IMR-90 (cell line): ENCODE measurements around the gene TSPEAR. TPM values are rescaled to one million over a fixed set of nuclear protein-coding genes. Genes with fewer than 3 reads are reported as not detected.

Experiments
- ATAC-seq: fragments of 200-7000 bp; cut with Tn5 transposase; 2 replicates; pipeline ENCODE4 v1.9.1; 2020; ENCODE audit warnings: low read depth, mild to moderate bottlenecking, moderate library complexity
- BruUV-seq: library from RNA; stranded (reverse); fragments of 400-500 nt; replicated peaks from 2 replicates; lab custom pipeline; 2021; lab: Mats Ljungman, UMichigan
- CTCF ChIA-PET: fragments of 300-600 bp; formaldehyde crosslinking; extraction: SDS; loops from one replicate; lab custom pipeline; 2021; ENCODE audit warnings: antibody characterized with exemption; lab: Yijun Ruan, JAX
- POLR2A ChIA-PET: fragments of 300-600 bp; sonication (Branson Sonifier 250); formaldehyde crosslinking; loops from one replicate; lab custom pipeline; 2022; ENCODE audit warnings: antibody characterized with exemption; ENCODE audit not compliant: unreplicated experiment; lab: Charles Lee
- DNase-seq: peaks from one replicate; pipeline ENCODE4 v3.0.0; 2013
- H2AFZ ChIP-seq: replicated peaks from 2 replicates; pipeline ENCODE3; 2013; ENCODE audit warnings: low read length, mild to moderate bottlenecking; ENCODE audit not compliant: poor library complexity
- H2AK5ac ChIP-seq: 2 replicates; pipeline ENCODE4 v1.6.1; 2013; ENCODE audit warnings: low read depth, low read length, inconsistent platforms
- H2AK9ac ChIP-seq: replicated peaks from 2 replicates; pipeline ENCODE3; 2013; ENCODE audit warnings: mild to moderate bottlenecking, low read depth, low read length, moderate library complexity; ENCODE audit not compliant: poor library complexity
- H2BK120ac ChIP-seq: 2 replicates; pipeline ENCODE4 v1.6.1; 2013; ENCODE audit warnings: low read depth, low read length, inconsistent platforms
- H2BK15ac ChIP-seq: 3 replicates; pipeline ENCODE4 v1.6.1; 2013; ENCODE audit warnings: low read depth, low read length, inconsistent platforms
- H2BK20ac ChIP-seq: 2 replicates; pipeline ENCODE4 v1.6.1; 2013; ENCODE audit warnings: low read depth, mild to moderate bottlenecking, inconsistent platforms, low read length, moderate library complexity
- H2BK5ac ChIP-seq: 2 replicates; pipeline ENCODE4 v1.6.1; 2013; ENCODE audit warnings: mild to moderate bottlenecking, low read depth, low read length, inconsistent platforms; ENCODE audit not compliant: poor library complexity, severe bottlenecking
- H3K14ac ChIP-seq: replicated peaks from 2 replicates; pipeline ENCODE4 v1.6.1; 2013; ENCODE audit warnings: low read depth, low read length, inconsistent platforms
- H3K18ac ChIP-seq: 2 replicates; pipeline ENCODE4 v1.6.1; 2013; ENCODE audit warnings: low read depth, low read length, control low read depth
- H3K23ac ChIP-seq: 2 replicates; pipeline ENCODE4 v1.6.1; 2013; ENCODE audit warnings: low read depth, low read length, inconsistent platforms
- H3K27ac ChIP-seq: 2 replicates; pipeline ENCODE4 v1.5.1; 2013; ENCODE audit warnings: mild to moderate bottlenecking, control low read depth, low read length; ENCODE audit not compliant: insufficient read depth
- H3K27me3 ChIP-seq: 2 replicates; pipeline ENCODE4 v1.6.1; 2013; ENCODE audit warnings: low read length; ENCODE audit not compliant: control insufficient read depth, insufficient read depth
- H3K36me3 ChIP-seq: 2 replicates; pipeline ENCODE4 v1.6.1; 2013; ENCODE audit warnings: low read length, mixed read lengths; ENCODE audit not compliant: control insufficient read depth, insufficient read depth
- H3K4ac ChIP-seq: 2 replicates; pipeline ENCODE4 v1.6.1; 2013; ENCODE audit warnings: low read depth, low read length, inconsistent platforms
- H3K4me1 ChIP-seq: 2 replicates; pipeline ENCODE4 v1.6.1; 2013; ENCODE audit warnings: low read length, mixed read lengths; ENCODE audit not compliant: control insufficient read depth, insufficient read depth
- H3K4me2 ChIP-seq: 2 replicates; pipeline ENCODE4 v1.6.1; 2013; ENCODE audit warnings: low read depth, mild to moderate bottlenecking, control low read depth, low read length, moderate library complexity
- H3K4me3 ChIP-seq: 2 replicates; pipeline ENCODE4 v1.5.1; 2013; ENCODE audit warnings: low read depth, mild to moderate bottlenecking, control low read depth, low read length, moderate library complexity; ENCODE audit not compliant: insufficient read depth
- H3K56ac ChIP-seq: 2 replicates; pipeline ENCODE4 v1.6.1; 2013; ENCODE audit warnings: low read length, inconsistent platforms; ENCODE audit not compliant: insufficient read depth; ENCODE audit errors: extremely low read depth
- H3K79me1 ChIP-seq, 2 experiments: 2 replicates each; pipeline ENCODE4 v1.6.1; 2013; ENCODE audit warnings: low read length in 2 of 2, inconsistent platforms in 1 of 2, low read depth in 1 of 2
- H3K9ac ChIP-seq: 2 replicates; pipeline ENCODE4 v1.6.1; 2013; ENCODE audit warnings: low read depth, low read length, control low read depth
- H3K9me1 ChIP-seq: 2 replicates; pipeline ENCODE4 v1.6.1; 2013; ENCODE audit warnings: low read length, inconsistent platforms; ENCODE audit not compliant: insufficient read depth
- H3K9me3 ChIP-seq: 2 replicates; pipeline ENCODE4 v1.6.1; 2013; ENCODE audit warnings: low read length; ENCODE audit not compliant: control insufficient read depth, insufficient read depth
- H4K20me1 ChIP-seq: 2 replicates; pipeline ENCODE4 v1.6.1; 2013; ENCODE audit warnings: low read length, inconsistent platforms; ENCODE audit not compliant: insufficient read depth
- H4K5ac ChIP-seq: 2 replicates; pipeline ENCODE4 v1.6.1; 2013; ENCODE audit warnings: mild to moderate bottlenecking, low read depth, low read length, control low read depth
- H4K8ac ChIP-seq, 2 experiments: 2 replicates each; pipeline ENCODE4 v1.6.1; 2013; ENCODE audit warnings: low read depth in 2 of 2, low read length in 2 of 2, control low read depth in 1 of 2, inconsistent platforms in 1 of 2
- H4K91ac ChIP-seq: 2 replicates; pipeline ENCODE4 v1.6.1; 2013; ENCODE audit warnings: low read depth, low read length, inconsistent platforms; ENCODE audit not compliant: insufficient read depth
- BHLHE40 ChIP-seq: fragments of 150-350 bp; IDR thresholded peaks from 2 replicates; pipeline ENCODE4 v1.6.1; 2016; ENCODE audit warnings: mild to moderate bottlenecking, low read depth, low read length
- CHD1 ChIP-seq: IDR thresholded peaks from 2 replicates; pipeline ENCODE4 v1.6.1; 2012; ENCODE audit warnings: low read depth, low read length, improper control_type of control experiment
- CTCF ChIP-seq: conservative IDR thresholded peaks from 2 replicates; pipeline ENCODE4 v1.5.1; 2012; ENCODE audit warnings: mild to moderate bottlenecking, low read depth, low read length, improper control_type of control experiment
- ELK1 ChIP-seq: fragments of 150-350 bp; IDR thresholded peaks from 2 replicates; pipeline ENCODE4 v1.6.1; 2016; ENCODE audit warnings: low read depth, mild to moderate bottlenecking, low read length, moderate library complexity, borderline replicate concordance
- FOS ChIP-seq: fragments of 150-350 bp; IDR thresholded peaks from 2 replicates; pipeline ENCODE4 v1.6.1; 2016; ENCODE audit warnings: low read depth, low read length
- MAFK ChIP-seq: IDR thresholded peaks from 2 replicates; pipeline ENCODE4 v1.6.1; 2012; ENCODE audit warnings: low read depth, low read length, improper control_type of control experiment
- MAZ ChIP-seq: IDR thresholded peaks from 2 replicates; pipeline ENCODE4 v1.6.1; 2012; ENCODE audit warnings: low read depth, mild to moderate bottlenecking, low read length, improper control_type of control experiment, moderate library complexity, borderline replicate concordance
- NFE2L2 ChIP-seq: fragments of 150-350 bp; IDR thresholded peaks from 2 replicates; pipeline ENCODE4 v1.6.1; 2016; ENCODE audit warnings: low read depth, mild to moderate bottlenecking, low read length
- POLR2A ChIP-seq: IDR thresholded peaks from 2 replicates; pipeline ENCODE4 v1.6.1; 2012; ENCODE audit warnings: mild to moderate bottlenecking, low read depth, low read length
- RAD21 ChIP-seq: IDR thresholded peaks from 2 replicates; pipeline ENCODE4 v1.6.1; 2012; ENCODE audit warnings: low read length, improper control_type of control experiment
- RCOR1 ChIP-seq: IDR thresholded peaks from 2 replicates; pipeline ENCODE4 v1.6.1; 2012; ENCODE audit warnings: mild to moderate bottlenecking, low read length, improper control_type of control experiment; ENCODE audit not compliant: insufficient replicate concordance
- RFX5 ChIP-seq: IDR thresholded peaks from 2 replicates; pipeline ENCODE4 v1.8.0; 2012; ENCODE audit warnings: low read depth, mild to moderate bottlenecking, low read length, moderate library complexity
- SMC3 ChIP-seq: fragments of 150-350 bp; IDR thresholded peaks from 2 replicates; pipeline ENCODE4 v1.6.1; 2016; ENCODE audit warnings: low read depth, mild to moderate bottlenecking, antibody characterized with exemption, low read length, moderate library complexity
- USF2 ChIP-seq: fragments of 150-350 bp; IDR thresholded peaks from 2 replicates; pipeline ENCODE4 v1.6.1; 2017; ENCODE audit warnings: mild to moderate bottlenecking, antibody characterized with exemption, low read length, low read depth
- WGBS, 2 experiments: methylation state at CpG; one replicate each; pipeline versions ENCODE4 v1.1.5 to v1.1.7; 2013; ENCODE audit warnings: missing lambda C conversion rate in 2 of 2; ENCODE audit not compliant: insufficient read length in 1 of 2; ENCODE audit errors: extremely low coverage in 2 of 2; 5-methylcytosine and 5-hydroxymethylcytosine counted together
- dilution Hi-C: fragments of 300-500 bp; cut with HindIII; formaldehyde crosslinking; loops from one replicate; pipeline ENCODE4 v1.14.3; 2018; ENCODE audit warnings: low sequenced_read_pairs; ENCODE audit not compliant: unreplicated experiment
- in situ Hi-C: fragments of 300-500 bp; cut with MboI; formaldehyde crosslinking; loops from 3 replicates; pipeline ENCODE4 v1.14.3; 2019; ENCODE audit warnings: low sequenced_read_pairs, inconsistent platforms, mixed read lengths
- intact Hi-C: fragments of 100-400 bp; cut with micrococcal nuclease; formaldehyde crosslinking; loops from 2 replicates; pipeline ENCODE4 v1.10.0; 2022
- polyA plus RNA-seq, 3 experiments: library from polyadenylated mRNA; depleted of rRNA; stranded (reverse); fragments of >200 nt; gene quantifications; 2 replicates each; pipeline ENCODE4 v1.2.3, GENCODE V29; 2012; ENCODE audit warnings: low replicate concordance in 1 of 3
- total RNA-seq: library from RNA; depleted of rRNA; stranded (reverse); fragments of >200 nt; gene quantifications from 2 replicates; pipeline ENCODE4 v1.2.3, GENCODE V29; 2012

The TSPEAR gene
- total and polyA plus RNA-seq, 2 of the 4 experiments (the other 2 are of a cell fraction), result not detected

GRCh38 chr21:44467859-44468195, 243.5 kb downstream of the TSPEAR start:
- Histone ChIP-seq H3K18ac (no peak overlapping the region), H4K91ac (no peak overlapping the region), H3K56ac (no peak overlapping the region), H3K27me3 (no peaks in the 10 kb centered on the region), H2BK15ac (no peak overlapping the region), H3K4ac (no peak overlapping the region), H3K36me3 (no peaks in the 10 kb centered on the region), H2BK5ac (no peak overlapping the region), H4K5ac (no peak overlapping the region), H4K8ac (no peak overlapping the region), H2AFZ (no peak overlapping the region), H2BK20ac (no peak overlapping the region), H2AK9ac (no peak overlapping the region), H3K9ac (no peak overlapping the region), H2BK120ac (no peak overlapping the region), H3K4me2 (no peak overlapping the region), H3K27ac (no peak overlapping the region), H3K4me1 (no peaks in the 10 kb centered on the region), H3K9me1 (no peaks in the 10 kb centered on the region), H2AK5ac (no peak overlapping the region), H4K20me1 (no peaks in the 10 kb centered on the region), H3K79me1 (no peaks in the 10 kb centered on the region), H3K14ac (no peak overlapping the region), H3K4me3 (no peak overlapping the region), H3K23ac (no peak overlapping the region), H3K9me3 (peaks cover 2% of the 10 kb centered on the region; the same call in 1 of the 2 replicates)
- WGBS, 2 experiments, result 81% methylated on average over 14 of the region's 15 CpGs; no CpG with 5 or more reads in 1 of the 2 experiments
- CTCF ChIA-PET, result no interaction called here
- POLR2A ChIA-PET, result no interaction called here
- DNase-seq (no peak), ATAC-seq (no peak)
- no TSS peak for BruUV-seq
- intact Hi-C loops (no loop called here), dilution Hi-C loops (no loop called here), in situ Hi-C loops (no loop called here)
- TF ChIP-seq CTCF (no peak), RAD21 (no peak), BHLHE40 (no peak), MAZ (no peak), ELK1 (no peak), RCOR1 (no peak), FOS (no peak), POLR2A (no peak), RFX5 (no peak), CHD1 (no peak), SMC3 (no peak), NFE2L2 (no peak), USF2 (no peak), MAFK (no peak)
